H1 (cell line): ENCODE measurements around the gene KCNAB3. TPM values are rescaled to one million over a fixed set of nuclear protein-coding genes. Genes with fewer than 3 reads are reported as not detected.

Source experiments
- CTCF ChIA-PET: fragments of 300-600 bp; sonication (Branson Sonifier 250); formaldehyde crosslinking; loops from one replicate; lab custom pipeline; 2021; ENCODE audit not compliant: partially characterized antibody; lab: Charles Lee
- POLR2A ChIA-PET: fragments of 300-600 bp; sonication (Branson Sonifier 250); formaldehyde crosslinking; loops from one replicate; lab custom pipeline; 2021; ENCODE audit warnings: inconsistent platforms; ENCODE audit not compliant: partially characterized antibody; lab: Charles Lee
- DNase-seq, 2 experiments: peaks; one replicate each; pipeline versions ENCODE4 v3.0.0 to v3.0.0-alpha.2; 2010 to 2022; ENCODE audit warnings: low spot score in 2 of 2, low read depth in 1 of 2, mixed read lengths in 1 of 2
- FAIRE-seq: peaks from 2 replicates; lab custom pipeline; 2011; peaks lifted over from hg19 to GRCh38; lab: Jason Lieb, UNC
- H2AFZ ChIP-seq: 2 replicates; pipeline ENCODE4 v1.8.1; 2012; ENCODE audit warnings: low read length, inconsistent platforms
- H2AK5ac ChIP-seq: 2 replicates; pipeline ENCODE4 v1.6.1; 2013; ENCODE audit warnings: low read depth, low read length
- H2BK120ac ChIP-seq: replicated peaks from 2 replicates; pipeline ENCODE3; 2013; ENCODE audit warnings: low read depth, low read length, inconsistent platforms
- H2BK12ac ChIP-seq: 2 replicates; pipeline ENCODE4 v1.6.1; 2013; ENCODE audit warnings: low read depth, low read length
- H2BK15ac ChIP-seq: 2 replicates; pipeline ENCODE4 v1.6.1; 2013; ENCODE audit warnings: low read length
- H2BK20ac ChIP-seq: 2 replicates; pipeline ENCODE4 v1.6.1; 2013; ENCODE audit warnings: low read length
- H2BK5ac ChIP-seq: 2 replicates; pipeline ENCODE4 v1.6.1; 2013; ENCODE audit warnings: low read depth, low read length
- H3K14ac ChIP-seq: 2 replicates; pipeline ENCODE4 v1.6.1; 2013; ENCODE audit warnings: inconsistent platforms; ENCODE audit not compliant: insufficient read length
- H3K18ac ChIP-seq: 2 replicates; pipeline ENCODE4 v1.6.1; 2013; ENCODE audit warnings: low read length; ENCODE audit errors: extremely low read depth
- H3K23ac ChIP-seq: 2 replicates; pipeline ENCODE4 v1.6.1; 2013; ENCODE audit warnings: inconsistent platforms; ENCODE audit not compliant: insufficient read length
- H3K23me2 ChIP-seq: 2 replicates; pipeline ENCODE4 v1.6.1; 2013; ENCODE audit warnings: low read depth, low read length
- H3K27ac ChIP-seq: 2 replicates; pipeline ENCODE4 v1.6.1; 2011; ENCODE audit warnings: low read depth, low read length, inconsistent platforms
- H3K27me3 ChIP-seq, 4 experiments: replicated peaks in 1 of 4; 1 replicate in 1 of 4; 2 replicates in 3 of 4; pipeline versions ENCODE4 v1.6.1 to v1.8.1; 2011 to 2013; ENCODE audit warnings: low read length in 3 of 4, mild to moderate bottlenecking in 3 of 4, inconsistent platforms in 2 of 4, mixed read lengths in 2 of 4, moderate library complexity in 1 of 4; ENCODE audit not compliant: control insufficient read depth in 3 of 4, insufficient read depth in 3 of 4; ENCODE audit errors: extremely low read depth in 1 of 4
- H3K36me3 ChIP-seq, 4 experiments: 2 replicates each; pipeline versions ENCODE4 v1.6.1 to v1.8.1; 2011 to 2013; ENCODE audit warnings: mild to moderate bottlenecking in 4 of 4, low read length in 3 of 4, moderate library complexity in 2 of 4, control low read depth in 1 of 4, inconsistent platforms in 1 of 4; ENCODE audit not compliant: insufficient read depth in 4 of 4, control insufficient read depth in 2 of 4
- H3K4ac ChIP-seq: replicated peaks from 2 replicates; pipeline ENCODE3; 2013; ENCODE audit warnings: low read length, low read depth, mixed read lengths, inconsistent platforms; ENCODE audit not compliant: insufficient read length
- H3K4me1 ChIP-seq, 4 experiments: replicated peaks in 1 of 4; 1 replicate in 1 of 4; 2 replicates in 3 of 4; pipeline versions ENCODE4 v1.6.1 to v1.8.1; 2011 to 2013; ENCODE audit warnings: low read length in 3 of 4, inconsistent platforms in 2 of 4, mixed read lengths in 1 of 4; ENCODE audit not compliant: insufficient read depth in 4 of 4, control insufficient read depth in 3 of 4
- H3K4me2 ChIP-seq, 2 experiments: 2 replicates each; pipeline versions ENCODE4 v1.6.1 to v1.8.1; 2011 to 2013; ENCODE audit warnings: low read depth in 2 of 2, low read length in 2 of 2, control low read depth in 1 of 2, inconsistent platforms in 1 of 2, mild to moderate bottlenecking in 1 of 2; ENCODE audit not compliant: insufficient read depth in 1 of 2
- H3K4me3 ChIP-seq, 4 experiments: fragments of 200-600, 300-600 bp in 1 of 4; sonication (generic), shearing (Covaris generic), sonication (Bioruptor Twin) in 1 of 4; 2 replicates each; pipeline versions ENCODE4 v1.5.1 to v1.8.1; 2011 to 2016; ENCODE audit warnings: low read length in 4 of 4, low read depth in 3 of 4, control low read depth in 2 of 4, inconsistent platforms in 2 of 4, mild to moderate bottlenecking in 2 of 4, mixed read lengths in 1 of 4, moderate library complexity in 1 of 4; ENCODE audit not compliant: insufficient read depth in 2 of 4; ENCODE audit errors: extremely low read depth in 1 of 4
- H3K56ac ChIP-seq: replicated peaks from 2 replicates; pipeline ENCODE3; 2013; ENCODE audit warnings: low read depth, mild to moderate bottlenecking, mixed read lengths, low read length, inconsistent platforms; ENCODE audit not compliant: insufficient read length
- H3K79me1 ChIP-seq: 2 replicates; pipeline ENCODE4 v1.6.1; 2013; ENCODE audit warnings: low read depth, low read length, control low read depth
- H3K79me2 ChIP-seq, 2 experiments: 2 replicates each; pipeline versions ENCODE4 v1.6.1 to v1.8.1; 2012 to 2013; ENCODE audit warnings: low read length in 2 of 2, mild to moderate bottlenecking in 2 of 2, inconsistent platforms in 1 of 2; ENCODE audit not compliant: insufficient read depth in 2 of 2, control insufficient read depth in 1 of 2
- H3K9ac ChIP-seq, 4 experiments: replicated peaks in 1 of 4; 1 replicate in 1 of 4; 2 replicates in 3 of 4; pipeline versions ENCODE4 v1.6.1 to v1.8.1; 2011 to 2013; ENCODE audit warnings: low read depth in 3 of 4, low read length in 3 of 4, control low read depth in 2 of 4, mild to moderate bottlenecking in 2 of 4, moderate library complexity in 2 of 4, inconsistent platforms in 1 of 4; ENCODE audit errors: extremely low read depth in 1 of 4
- H3K9me3 ChIP-seq, 2 experiments: 2 replicates each; pipeline versions ENCODE4 v1.6.1 to v1.8.1; 2012 to 2013; ENCODE audit warnings: mild to moderate bottlenecking in 2 of 2, moderate library complexity in 2 of 2, control low read depth in 1 of 2, inconsistent platforms in 1 of 2, low read depth in 1 of 2, low read length in 1 of 2, mixed read lengths in 1 of 2; ENCODE audit not compliant: insufficient read depth in 2 of 2
- H4K20me1 ChIP-seq, 2 experiments: replicated peaks in 1 of 2; 2 replicates each; pipeline versions ENCODE3 to v1.8.1; 2011 to 2013; ENCODE audit warnings: inconsistent platforms in 2 of 2, low read length in 2 of 2, mild to moderate bottlenecking in 1 of 2; ENCODE audit not compliant: insufficient read depth in 2 of 2, control insufficient read depth in 1 of 2
- H4K5ac ChIP-seq: 2 replicates; pipeline ENCODE4 v1.6.1; 2013; ENCODE audit warnings: low read length, low read depth, mixed read lengths, inconsistent platforms; ENCODE audit not compliant: insufficient read length
- H4K8ac ChIP-seq: 2 replicates; pipeline ENCODE4 v1.8.0; 2013; ENCODE audit warnings: mild to moderate bottlenecking, moderate library complexity, low read length, inconsistent platforms; ENCODE audit not compliant: insufficient read depth; ENCODE audit errors: extremely low read depth
- H4K91ac ChIP-seq: replicated peaks from 2 replicates; pipeline ENCODE3; 2013; ENCODE audit warnings: low read length, mixed read lengths, inconsistent platforms; ENCODE audit not compliant: insufficient read length
- ATF3 ChIP-seq: IDR thresholded peaks from 2 replicates; pipeline ENCODE4 v1.6.1; 2011; ENCODE audit warnings: low read depth, mild to moderate bottlenecking, low read length; ENCODE audit not compliant: insufficient read depth
- CBX8 ChIP-seq: fragments of 300-800, 300-1000 bp; sonication (generic); IDR thresholded peaks from 2 replicates; pipeline ENCODE4 v1.7.1; 2016; ENCODE audit warnings: low read depth, low read length, borderline replicate concordance
- CTBP2 ChIP-seq: IDR thresholded peaks from 2 replicates; pipeline ENCODE4 v1.7.0; 2011; ENCODE audit warnings: borderline replicate concordance, mild to moderate bottlenecking, moderate library complexity, mixed read lengths, low read length; ENCODE audit not compliant: insufficient read depth, insufficient read length
- RAD21 ChIP-seq, 2 experiments: IDR thresholded peaks in 1 of 2; conservative IDR thresholded peaks in 1 of 2; 2 replicates each; pipeline ENCODE4 v1.6.1; 2011; ENCODE audit warnings: low read depth in 2 of 2, low read length in 2 of 2, improper control_type of control experiment in 1 of 2, inconsistent platforms in 1 of 2, mild to moderate bottlenecking in 1 of 2, moderate library complexity in 1 of 2
- SP2 ChIP-seq: IDR thresholded peaks from 2 replicates; pipeline ENCODE4 v1.6.1; 2012; ENCODE audit warnings: mild to moderate bottlenecking, low read length, inconsistent platforms
- WGBS, 2 experiments: shearing (Covaris generic) in 1 of 2; methylation state at CpG; one replicate each; pipeline versions ENCODE4 v1.1.6 to v1.1.7; 2013 to 2015; ENCODE audit warnings: low lambda C conversion rate in 2 of 2, mixed read lengths in 2 of 2, inconsistent platforms in 1 of 2, low coverage in 1 of 2, missing lambda C conversion rate in 1 of 2; ENCODE audit not compliant: insufficient replicate concordance in 2 of 2, insufficient coverage in 1 of 2, insufficient read length in 1 of 2; ENCODE audit errors: extremely low coverage in 1 of 2, missing lambda C conversion rate in 1 of 2; 5-methylcytosine and 5-hydroxymethylcytosine counted together
- polyA plus RNA-seq, 7 experiments: library from polyadenylated mRNA; depleted of rRNA in 3 of 7; stranded (reverse) in 5 of 7; unstranded in 2 of 7; fragments of >200 nt in 5 of 7; fragments of 200-250 nt in 2 of 7; gene quantifications; 1 replicate in 5 of 7; 2 replicates in 1 of 7; 4 replicates in 1 of 7; pipeline versions ENCODE4 v1.2.1 to v1.2.3, GENCODE V29; 2011 to 2013; ENCODE audit warnings: missing spikeins in 2 of 7, mixed read lengths in 2 of 7
- total RNA-seq: library from RNA; stranded (reverse); fragmentation: NEBNext Ultra II Directional; extraction: Animal tissue kit (Norgen Biotek cat#: 25700); gene quantifications from 2 replicates; pipeline ENCODE4 v1.2.1, GENCODE V29; 2021

KCNAB3 gene
- total and polyA plus RNA-seq, 2 of the 8 experiments (the other 6 are each of a cell fraction or from before 2014, with no cell fraction given), result 1.7 to 2.4 TPM

- FAIRE-seq (no peak), DNase-seq (no peak)
- ChIA-PET POLR2A (no interaction called here), CTCF (interaction anchor here (1.3 kb wide), 2 partner anchors 20 to 23 kb away, joined by 3 to 5 read pairs; no protein-coding TSS in a partner anchor)
- H2BK5ac ChIP-seq, result no peak overlapping the region
- no peak overlapping the region for H3K18ac ChIP-seq
- H2BK12ac ChIP-seq, result no peak overlapping the region
- no peak overlapping the region for H4K5ac ChIP-seq
- no peak overlapping the region for H3K4ac ChIP-seq
- H3K27ac ChIP-seq, result no peak overlapping the region
- WGBS, 2 experiments, result 87% methylated on average over 7 of the region's 7 CpGs; no CpG with 5 or more reads in 1 of the 2 experiments
- no peak overlapping the region for H3K9ac ChIP-seq
- no peak overlapping the region for H4K8ac ChIP-seq
- H3K4me3 ChIP-seq, result no peak overlapping the region
- no peak overlapping the region for H2AFZ ChIP-seq
- H3K14ac ChIP-seq, result no peak overlapping the region
- peaks cover 0 to 10% (median 3%) of the 10 kb centered on the region in 4 experiments; a peak in 3 of 7 replicates for H3K27me3 ChIP-seq
- TF ChIP-seq RAD21 (IDR thresholded peaks at IDR 0.05 in 1 of 2, conservative IDR thresholded peaks at IDR 0.05 in 1 of 2; ENCODE audit: low read depth in 2 of 2, low read length in 2 of 2), result no peak
- TF ChIP-seq CBX8, result no peak
- TF ChIP-seq SP2, result no peak
- no peak for TF ChIP-seq ATF3
- no peak for TF ChIP-seq CTBP2
- H3K23me2 ChIP-seq, result peaks cover 15% of the 10 kb centered on the region; the same call in 1 of the 2 replicates
- peaks cover 0 to 8% (median 4%) of the 10 kb centered on the region in 4 experiments; a peak in 5 of 7 replicates for H3K4me1 ChIP-seq
- no peaks in the 10 kb centered on the region for H4K20me1 ChIP-seq
- H3K79me1 ChIP-seq, result no peaks in the 10 kb centered on the region
- H3K56ac ChIP-seq, result no peak overlapping the region
- peak overlapping the region; percentile 16; the same call in 1 of the 2 replicates for H2AK5ac ChIP-seq
- H3K23ac ChIP-seq, result no peak overlapping the region
- no peaks in the 10 kb centered on the region for H3K79me2 ChIP-seq
- no peak overlapping the region for H2BK15ac ChIP-seq
- no peak overlapping the region for H3K4me2 ChIP-seq
- H2BK120ac ChIP-seq, result no peak overlapping the region
- no peaks in the 10 kb centered on the region for H3K9me3 ChIP-seq
- peaks cover 3 to 10% (median 5%) of the 10 kb centered on the region in 4 experiments; a peak in 5 of 8 replicates for H3K36me3 ChIP-seq
- H4K91ac ChIP-seq, result no peak overlapping the region
- no peak overlapping the region for H2BK20ac ChIP-seq
Observed at GRCh38 chr17:7882068-7882467, 47.6 kb downstream of the KCNAB3 start.
